GM19397 (cell line): Measurements from ENCODE around the gene PRELID2.
"Not testable (repeated sequence)": the region's sequence is repeated elsewhere in the genome, so short reads cannot be mapped to it uniquely, and the experiment has no call there.

Experiments
- ATAC-seq: cut with Tn5 transposase; IDR thresholded peaks from one replicate; pipeline ENCODE4 v1.9.1; 2021; ENCODE audit warnings: mild to moderate bottlenecking, moderate library complexity; ENCODE audit not compliant: unreplicated experiment

Gene PRELID2

DNA sequence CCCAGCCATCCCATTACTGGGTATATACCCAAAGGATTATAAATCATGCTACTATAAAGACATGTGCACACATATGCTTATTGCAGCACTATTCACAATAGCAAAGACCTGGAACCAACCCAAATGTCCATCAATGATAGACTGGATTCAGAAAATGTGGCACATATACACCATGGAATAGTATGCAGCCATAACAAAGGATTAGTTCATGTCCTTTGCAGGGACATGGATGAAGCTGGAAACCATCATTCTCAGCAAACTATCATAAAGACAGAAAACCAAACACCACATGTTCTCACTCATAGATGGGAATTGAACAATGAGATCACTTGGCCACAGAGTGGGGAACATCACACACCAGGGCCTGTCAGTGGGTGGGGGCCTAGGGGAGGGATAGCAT, 36.6 kb downstream of the PRELID2 start:
- not testable (repeated sequence) for ATAC-seq

DNA sequence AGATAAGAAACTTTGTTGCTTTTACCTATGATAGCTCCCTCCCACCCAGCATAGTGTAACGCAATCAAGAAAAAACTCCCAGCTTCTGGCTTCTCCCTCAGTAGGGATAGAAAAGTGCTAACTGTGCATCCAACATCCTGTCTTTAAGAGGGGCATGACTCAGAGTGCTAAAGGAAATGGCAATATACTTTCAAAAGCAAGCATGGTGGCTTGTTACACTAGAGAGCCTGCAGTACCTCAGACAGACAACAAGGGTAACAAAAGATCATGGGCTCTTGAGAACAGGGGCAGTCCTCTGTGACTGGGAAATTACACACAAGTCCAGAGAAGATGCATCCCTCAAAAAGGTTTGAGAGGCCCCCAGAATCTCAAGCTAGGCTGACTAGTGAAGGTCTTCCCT, 37.8 kb downstream of the PRELID2 start:
- no peak for ATAC-seq

DNA sequence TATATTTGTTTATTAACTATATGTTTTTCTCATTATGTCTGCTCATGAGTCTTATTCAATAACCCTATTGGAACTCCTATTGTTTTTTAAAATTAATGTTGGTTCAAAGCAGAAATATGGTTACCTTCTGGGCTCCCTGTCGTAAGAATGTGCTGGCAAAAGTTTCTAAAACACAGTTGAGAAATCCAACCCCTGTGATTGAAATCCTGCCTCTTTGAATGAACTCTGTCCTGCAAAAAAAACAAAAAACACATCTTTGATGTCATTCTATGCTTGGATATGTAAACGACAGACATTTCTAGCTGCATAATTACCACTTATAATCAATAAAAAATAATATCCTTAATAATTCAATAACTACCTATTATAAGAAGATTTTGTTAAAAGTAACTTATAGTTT, 38.8 kb downstream of the PRELID2 start:
- ATAC-seq, result no peak

DNA sequence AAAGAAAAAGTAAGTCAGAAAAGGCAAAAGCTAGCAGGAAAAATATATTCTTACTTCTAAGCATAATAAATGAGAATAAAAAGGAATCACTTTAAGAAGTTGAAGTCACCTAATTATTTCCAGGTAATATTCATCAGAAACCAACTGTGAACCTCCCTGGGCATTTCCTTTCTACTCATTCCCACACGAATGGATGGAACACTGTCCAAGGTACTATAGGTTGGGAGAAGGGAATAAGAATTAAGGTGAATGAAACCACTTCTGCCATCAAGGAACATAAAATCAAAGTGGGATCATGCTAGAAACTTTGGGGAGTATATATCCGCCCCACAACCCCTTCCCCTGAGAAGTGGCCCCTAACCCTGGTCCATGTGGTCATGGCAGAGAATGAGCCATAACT, 41.6 kb downstream of the PRELID2 start:
- no peak for ATAC-seq

DNA sequence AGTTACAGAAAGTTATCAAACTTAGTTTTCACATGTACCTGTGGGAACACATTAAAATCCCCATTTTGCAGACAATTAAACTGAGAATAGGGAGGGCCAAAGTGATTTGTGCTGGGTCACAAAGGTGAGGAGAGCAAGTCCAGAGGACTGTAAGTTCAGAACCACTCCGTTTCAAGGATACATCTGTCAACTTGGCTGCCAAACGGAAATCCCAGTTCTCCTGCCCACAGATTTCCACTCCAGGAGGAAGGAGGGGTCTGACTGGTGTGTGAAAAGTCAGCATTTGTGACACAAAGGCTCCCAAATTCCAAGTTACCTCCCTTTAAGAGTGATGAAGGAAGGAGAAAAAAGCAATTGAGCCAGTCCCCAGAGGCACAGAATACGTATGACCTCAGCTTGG, 42.3 kb downstream of the PRELID2 start:
- no peak for ATAC-seq

DNA sequence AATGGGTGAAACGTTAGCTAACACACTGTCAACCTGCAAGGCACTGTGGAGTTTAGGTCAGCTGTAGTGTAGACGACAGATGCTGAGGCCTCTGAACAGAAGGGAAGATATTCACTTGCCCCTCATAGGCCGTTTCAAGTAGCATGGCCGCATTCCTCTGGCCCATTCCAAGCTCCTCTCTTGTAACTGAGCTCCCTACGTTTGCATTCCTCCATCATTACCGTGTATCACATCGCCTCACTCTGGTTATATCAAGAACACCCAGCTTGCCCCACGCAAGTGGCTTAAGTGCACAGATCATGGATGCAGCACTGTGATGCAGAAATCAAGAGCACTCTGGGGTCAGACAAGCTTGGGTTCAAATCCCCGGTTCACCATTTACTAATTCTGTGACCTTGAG, 43.3 kb downstream of the PRELID2 start:
- ATAC-seq, result no peak

DNA sequence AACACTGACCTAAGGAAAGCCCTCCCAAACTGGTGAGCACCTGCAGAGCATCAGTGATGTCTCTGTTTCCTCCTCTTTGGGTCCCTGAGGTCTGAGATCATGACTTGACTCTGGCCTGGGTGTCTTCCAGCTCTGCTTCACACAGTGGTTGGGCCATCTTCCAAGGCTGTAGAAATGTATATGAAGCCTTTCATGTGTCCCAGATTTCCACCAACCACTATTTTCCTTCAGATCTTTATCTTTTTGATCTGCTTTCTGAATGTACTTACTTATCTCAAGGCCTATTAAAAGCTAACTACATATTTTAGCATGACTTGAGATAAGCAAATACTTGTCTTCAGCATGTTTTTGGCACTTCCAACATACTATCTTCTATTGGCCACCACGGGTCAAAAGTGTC, 47.1 kb downstream of the PRELID2 start:
- ATAC-seq, result no peak

DNA sequence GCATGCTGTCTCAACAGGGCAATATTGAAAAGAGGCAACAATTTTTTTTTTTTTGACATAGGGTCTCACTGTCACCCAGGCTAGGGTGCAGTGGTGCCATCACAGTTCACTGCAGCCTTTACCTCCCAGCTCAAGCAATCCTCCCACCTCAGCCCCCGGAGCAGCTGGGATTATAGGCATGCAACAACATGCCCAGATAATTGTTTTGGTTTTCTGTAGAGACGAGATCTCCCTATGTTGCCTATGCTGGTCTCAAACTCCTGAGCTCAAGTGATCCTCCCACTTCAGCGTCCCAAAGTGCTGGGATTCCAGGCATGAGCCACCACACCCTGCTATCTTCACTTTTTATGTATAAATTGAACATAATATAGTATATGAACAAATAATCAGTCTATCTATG, 47.6 kb downstream of the PRELID2 start:
- ATAC-seq, result no peak

DNA sequence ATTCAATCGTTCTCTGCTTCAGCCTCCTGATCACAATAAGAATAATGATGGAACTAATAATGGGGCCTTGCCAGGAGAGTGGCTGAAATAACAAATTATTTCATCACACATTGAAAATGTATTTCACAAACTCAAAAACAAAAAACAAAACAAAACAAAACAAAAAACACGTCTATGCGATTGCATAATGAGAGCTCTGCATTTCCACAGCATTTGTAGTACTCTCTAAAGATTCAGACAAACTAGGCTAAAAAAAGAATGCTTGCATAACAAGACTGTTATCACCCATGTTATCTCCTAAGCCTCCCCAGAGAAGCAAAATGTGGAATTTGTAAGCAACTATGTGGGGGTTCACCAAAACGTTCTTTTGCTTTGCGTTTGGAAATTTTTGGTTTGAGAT, 48.1 kb downstream of the PRELID2 start:
- no peak for ATAC-seq

DNA sequence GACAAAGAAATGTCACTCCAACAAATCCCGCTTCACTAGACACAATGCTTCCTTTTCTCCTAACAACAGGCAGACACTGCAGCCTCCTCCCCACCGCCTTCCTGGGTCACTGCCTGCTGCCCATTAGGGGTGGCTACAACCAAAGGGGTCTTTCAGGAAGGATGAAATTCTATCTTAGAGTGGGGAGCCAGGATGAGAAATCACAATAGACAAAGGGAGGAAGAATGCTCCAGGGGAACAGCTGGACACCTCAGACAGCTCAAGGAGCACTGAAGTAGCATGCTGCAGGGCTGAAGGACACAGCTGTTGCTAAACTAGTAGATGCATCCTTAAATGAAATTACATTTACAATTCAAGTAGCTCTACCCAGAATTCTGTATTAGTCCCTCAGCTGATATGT, 54.2 kb downstream of the PRELID2 start:
- no peak for ATAC-seq

DNA sequence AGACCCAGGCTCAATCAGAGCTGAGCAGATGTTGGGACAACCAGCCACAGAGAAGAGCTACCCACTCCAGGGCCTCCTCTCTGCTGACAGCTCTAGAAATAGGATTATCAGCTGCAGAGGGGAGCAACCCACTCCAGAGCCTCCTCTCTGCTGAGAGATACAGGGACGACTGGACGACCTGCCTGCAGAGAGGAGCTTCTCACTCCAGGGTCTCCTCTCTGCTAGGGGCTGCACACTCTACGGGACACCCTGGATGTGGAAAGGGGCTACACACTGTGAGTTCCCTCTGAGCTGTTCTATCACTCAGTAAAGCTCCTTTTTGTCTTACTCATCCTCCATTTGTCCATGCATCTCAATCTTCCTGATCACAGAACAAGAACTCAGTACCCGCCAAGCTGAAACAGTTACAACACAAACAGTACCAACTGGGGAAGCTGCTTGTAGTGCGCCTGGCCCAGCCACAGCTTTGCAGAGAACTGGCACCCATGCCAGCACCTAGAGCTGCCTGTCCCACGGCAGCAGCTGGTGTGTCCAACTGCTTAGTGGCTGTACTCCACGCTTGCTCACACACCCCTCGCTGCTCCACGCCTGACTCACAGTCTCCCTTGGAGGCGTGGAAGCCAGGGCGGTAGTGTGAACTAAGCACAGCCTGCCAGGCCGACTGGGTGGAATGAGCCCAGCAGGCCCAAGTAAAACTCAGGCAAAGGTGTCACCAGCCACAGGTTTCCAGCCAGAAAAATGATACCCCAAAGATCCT, 56.8 kb downstream of the PRELID2 start:
- ATAC-seq, result no peak

DNA sequence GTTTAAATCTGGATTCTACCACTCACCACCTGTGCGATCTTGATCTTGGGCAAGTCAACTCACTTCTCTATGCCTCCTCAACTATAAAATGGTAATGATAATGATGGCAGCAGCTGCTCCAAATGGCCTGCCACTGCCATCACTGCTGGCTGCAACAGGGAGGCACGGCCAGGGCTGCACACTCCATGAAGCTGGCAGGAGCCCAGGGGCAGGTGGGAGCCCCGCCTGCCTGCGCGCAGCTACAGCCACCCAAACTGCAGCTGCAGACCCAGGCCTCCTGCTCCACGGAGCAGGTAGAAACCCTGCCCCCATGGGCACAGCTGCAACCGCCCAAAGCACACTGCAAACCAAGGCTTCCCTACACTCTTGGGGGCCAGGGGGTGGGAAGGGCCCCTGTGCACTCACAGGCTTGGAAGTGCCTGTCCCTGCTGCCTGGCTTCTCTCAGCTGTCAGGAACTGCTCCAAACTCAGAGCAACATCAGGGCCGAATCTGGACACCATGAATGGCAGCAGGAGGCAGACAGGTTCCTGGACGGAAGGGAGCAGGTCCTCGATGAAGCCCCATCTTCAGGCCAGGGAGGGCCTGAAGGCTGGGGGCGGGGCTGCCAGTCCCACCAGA, 57.6 kb downstream of the PRELID2 start:
- no peak for ATAC-seq

DNA sequence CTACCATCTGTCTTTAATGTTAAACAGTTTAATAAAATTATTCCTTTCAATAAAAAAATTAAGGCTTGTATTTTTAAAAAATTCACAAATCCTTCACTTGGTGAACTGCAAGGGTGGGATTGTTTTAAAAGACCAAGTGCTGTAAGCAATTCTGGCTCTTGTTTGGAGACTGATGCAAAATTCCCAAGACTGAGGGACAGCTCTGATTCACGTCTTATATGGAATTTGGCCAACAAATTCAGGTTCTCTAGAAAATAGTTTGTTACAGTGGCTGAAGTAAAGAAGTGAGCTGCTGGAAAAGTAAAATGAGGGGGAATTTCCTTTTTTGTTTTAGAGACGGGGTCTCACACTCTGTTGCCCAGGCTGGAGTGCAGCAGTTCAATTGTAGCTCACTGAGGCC, 58.3 kb downstream of the PRELID2 start:
- ATAC-seq, result no peak

DNA sequence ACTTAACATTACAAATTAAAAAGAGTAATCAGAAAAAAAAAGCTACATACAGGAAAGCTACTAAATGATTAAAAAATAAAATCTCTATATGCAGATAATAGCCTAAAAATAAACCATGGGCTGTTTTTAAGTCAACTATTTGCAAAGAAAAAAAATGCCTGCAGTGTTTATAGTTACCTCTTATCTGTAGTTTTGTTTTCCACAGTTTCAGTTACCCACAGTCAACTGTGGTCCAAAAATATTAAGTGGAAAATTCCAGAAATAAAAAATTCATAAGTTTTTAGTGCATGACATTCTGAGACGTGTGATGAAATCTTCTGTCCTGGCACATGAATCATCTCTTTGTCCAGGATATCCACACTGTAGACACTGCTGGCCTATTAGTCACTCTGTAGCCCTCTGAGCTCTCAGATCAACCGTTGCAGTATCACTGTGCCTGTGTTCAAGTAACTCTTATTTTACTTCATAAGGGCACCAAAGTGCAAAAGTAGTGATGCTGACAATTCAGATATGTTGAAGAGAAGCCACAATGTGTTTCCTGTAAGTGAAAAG, 59.2 kb downstream of the PRELID2 start:
- ATAC-seq, result no peak

DNA sequence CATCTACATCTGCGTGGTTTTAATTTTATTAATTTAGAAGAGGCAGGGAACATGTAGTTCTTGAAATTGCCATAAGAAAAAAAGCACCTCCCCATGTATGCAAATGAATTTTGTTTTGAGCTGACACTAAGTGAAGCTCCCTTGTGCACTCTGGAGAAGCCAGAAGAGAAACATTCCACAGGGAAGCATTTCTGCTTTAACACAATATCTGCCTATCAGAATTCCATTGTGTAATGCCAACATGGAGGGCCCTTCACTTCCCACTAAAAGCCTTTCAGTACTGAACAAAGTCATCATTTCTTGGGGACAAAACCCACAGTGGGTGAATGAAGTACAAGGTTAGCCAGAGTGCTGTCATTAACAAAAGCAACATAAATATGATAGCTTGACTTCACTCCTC, 59.7 kb downstream of the PRELID2 start:
- ATAC-seq, result no peak

DNA sequence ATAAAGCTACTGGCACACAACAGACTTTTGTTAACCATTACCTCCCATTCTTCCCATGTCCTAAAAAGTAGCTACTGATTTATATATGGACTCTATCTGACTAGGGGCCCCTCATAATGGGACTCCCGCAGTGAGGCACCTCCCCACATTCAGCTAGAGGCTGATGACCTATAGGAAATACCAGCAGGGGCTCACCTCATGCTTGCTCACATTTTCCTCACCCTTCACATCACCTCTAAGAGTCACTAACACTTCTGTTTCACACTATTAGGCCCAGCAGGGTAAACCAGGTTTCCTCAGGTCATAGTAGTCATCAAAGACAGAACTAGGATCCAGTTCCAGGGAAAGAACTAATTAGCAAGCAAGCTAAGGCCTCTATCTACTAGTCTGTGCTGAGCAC, 60.7 kb downstream of the PRELID2 start:
- ATAC-seq, result no peak

DNA sequence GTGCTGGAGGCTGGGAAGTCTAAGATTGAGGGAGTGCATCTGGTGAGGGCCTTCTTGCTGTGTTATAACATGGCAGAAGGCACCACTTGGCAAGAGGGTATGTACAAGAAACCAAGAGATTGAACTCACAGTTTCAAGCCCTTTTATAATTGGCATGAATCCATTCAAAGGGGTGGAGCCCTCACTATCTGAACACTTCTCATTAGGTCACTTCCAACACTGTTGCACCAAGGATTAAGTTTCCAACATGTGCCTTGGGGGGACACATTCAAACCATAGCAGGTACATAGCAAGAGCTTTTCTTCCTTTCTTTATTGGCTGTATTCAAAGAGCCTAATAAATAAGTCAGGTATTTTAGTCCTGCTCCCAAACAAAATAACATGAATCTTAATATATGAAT, 62.7 kb downstream of the PRELID2 start:
- ATAC-seq, result no peak

DNA sequence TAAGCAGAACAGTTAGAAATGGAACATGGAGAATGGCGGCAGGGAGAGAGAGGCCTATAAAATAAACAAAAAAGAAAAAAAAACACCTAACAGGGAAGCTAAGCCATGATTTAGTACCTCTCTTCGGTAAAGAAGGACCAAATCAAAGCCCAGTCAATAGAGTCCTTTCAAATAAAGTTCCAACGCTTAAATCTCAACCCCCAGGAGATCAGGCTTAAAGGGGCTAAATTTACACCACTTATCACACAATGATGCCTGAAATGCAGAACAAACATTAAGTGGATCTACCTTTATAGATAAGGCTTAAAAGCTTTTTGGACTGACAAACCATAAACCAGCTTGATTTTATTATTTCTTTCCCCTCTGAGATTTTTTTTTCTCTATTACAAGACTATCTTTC, 66.3 kb downstream of the PRELID2 start:
- no peak for ATAC-seq

DNA sequence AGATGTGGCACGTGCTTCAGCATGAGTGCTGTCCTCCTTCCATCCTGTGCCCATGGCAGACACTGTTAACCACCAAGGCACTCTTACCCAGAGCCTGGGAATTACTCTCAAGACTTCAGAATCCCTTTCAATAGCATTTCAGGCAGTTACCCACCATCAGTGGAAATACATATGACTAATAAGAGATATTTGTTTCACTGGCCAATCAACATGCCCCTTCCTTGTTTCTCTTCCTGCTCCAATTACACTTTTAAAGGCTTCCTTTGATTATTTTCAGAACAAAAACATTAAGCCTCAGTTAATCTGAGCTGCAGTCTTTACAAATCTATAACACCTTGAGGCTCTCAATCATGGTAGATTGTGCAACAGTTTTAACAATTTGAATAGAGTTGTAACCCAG, 70.8 kb downstream of the PRELID2 start:
- no peak for ATAC-seq

DNA sequence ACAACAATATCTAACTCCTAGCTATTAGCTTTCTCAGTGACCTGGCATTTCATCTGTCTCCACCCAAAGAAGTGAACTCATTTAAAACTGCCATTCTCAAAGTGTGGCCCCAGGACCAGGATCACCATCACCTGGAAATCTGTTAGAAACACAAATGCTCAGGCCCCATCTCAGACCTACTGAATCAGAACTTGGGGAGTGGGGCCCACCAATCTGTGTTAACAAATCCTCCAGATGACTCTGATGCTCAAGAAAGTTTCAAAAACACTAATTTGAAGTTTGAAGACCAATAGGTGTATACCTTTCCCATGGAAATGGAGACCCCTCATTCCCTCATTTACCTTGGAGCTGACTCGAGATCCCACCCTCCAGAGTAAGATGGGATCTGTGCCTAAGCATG, 72.3 kb downstream of the PRELID2 start:
- no peak for ATAC-seq

DNA sequence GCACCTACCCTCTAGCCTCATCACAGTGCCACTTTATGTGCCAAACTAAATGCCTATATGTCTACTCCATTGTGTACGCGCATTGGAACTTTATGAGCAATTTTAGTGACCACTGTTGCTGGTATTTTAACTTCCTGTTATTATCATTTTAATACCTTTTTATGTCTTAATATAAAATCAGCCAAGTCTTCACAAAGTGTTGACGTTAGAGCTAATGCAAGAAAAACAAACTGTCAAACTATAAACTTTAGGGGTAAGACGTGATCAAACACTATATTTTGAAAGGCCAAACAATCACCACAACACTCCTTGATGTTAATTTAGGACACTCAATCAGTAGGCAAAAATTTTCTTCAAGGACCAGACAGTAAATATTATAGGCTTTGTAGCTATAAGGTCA, 73.9 kb downstream of the PRELID2 start:
- ATAC-seq, result no peak

DNA sequence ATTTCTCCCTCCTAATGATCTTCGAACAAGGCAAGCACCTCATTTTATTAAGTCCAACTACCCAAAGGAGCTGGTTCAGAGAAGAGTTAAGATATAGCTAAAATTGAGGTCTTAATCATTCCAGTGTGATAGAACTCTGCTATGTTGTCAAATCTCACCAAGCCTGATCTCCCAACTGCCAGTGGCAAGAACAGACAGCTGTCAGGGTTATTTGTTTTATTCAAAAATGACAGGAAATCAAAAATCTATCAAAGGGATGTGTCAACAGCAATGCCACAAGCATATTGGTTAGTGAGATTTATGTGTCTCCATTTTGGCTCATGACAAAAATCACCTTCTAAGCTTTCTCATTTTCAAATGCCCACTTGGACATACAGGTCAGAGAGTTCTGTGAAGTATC, 74.5 kb downstream of the PRELID2 start:
- ATAC-seq, result no peak

DNA sequence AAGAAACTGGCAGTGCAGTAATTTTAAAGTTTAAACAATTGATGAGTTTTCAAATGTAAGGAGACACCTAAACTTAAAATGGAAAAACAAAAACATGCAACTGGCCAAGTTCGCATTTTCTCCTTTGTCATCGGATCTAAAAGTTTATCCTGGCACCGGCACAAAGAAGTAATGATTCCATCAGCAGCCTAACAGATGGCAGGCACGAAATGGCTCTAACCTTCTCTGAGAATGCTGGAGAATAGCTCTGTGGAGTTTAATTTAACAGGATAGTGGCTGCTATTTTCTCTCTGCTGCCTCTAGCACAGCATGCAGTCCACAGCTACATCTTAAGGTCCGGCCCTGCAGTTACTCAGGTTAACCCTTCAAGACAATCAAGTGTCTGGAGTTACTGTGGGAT, 82.2 kb downstream of the PRELID2 start:
- no peak for ATAC-seq
